ENCODE data around the gene VSIG10L2.

VSIG10L2 gene

DNA sequence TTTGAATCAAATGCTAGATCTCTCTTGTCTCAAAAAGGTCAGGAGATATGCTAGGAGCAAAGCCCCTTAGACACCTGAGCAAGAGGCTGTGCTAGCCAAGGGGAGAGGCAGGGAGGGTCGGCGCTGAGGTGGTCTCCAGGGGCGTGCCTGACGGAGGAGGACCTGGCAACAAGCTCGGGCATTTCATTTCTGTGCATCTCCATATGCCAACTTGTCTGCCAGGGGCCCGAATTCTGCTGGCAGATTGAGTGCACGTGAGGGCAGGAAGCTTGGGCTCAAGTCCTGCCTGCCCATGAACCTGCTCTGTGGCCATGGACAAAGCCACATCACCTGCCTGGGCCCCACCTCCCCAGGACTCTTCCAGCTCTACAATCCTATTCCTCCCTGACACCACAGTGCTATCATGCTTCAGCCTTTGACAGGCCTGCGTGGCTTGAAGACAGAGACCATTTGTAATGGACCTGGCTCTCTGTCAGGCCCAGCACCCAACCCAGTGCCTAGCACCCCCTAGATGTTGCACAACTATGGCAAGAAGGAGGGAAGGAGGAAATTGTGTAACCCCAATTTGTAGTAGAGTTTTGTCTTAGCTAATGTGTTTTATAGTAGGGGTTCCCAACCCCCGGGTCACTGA, 16.3 kb upstream of the VSIG10L2 start:
- no peak for DNase-seq (ENCODE audit: low read depth)

DNA sequence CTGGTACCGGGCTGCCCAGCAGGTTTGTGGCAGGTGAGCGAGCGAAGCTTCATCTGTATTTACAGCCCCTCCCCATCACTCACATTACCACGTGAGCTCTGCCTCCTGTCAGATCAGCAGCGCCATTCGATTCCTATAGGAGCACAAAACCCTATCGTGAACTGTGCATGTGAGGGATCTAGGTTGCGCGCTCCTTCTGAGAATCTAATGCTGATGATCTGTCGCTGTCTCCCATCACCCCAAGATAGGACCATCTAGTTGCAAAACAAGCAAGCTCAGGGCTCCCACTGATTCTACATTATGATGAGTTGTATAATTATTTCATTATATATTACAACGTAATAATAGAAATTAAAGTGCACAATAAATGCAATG, 15.8 kb upstream of the VSIG10L2 start:
- DNase-seq (ENCODE audit: low read depth) = no peak

GRCh38 chr11:125931116-125931515, 14.7 kb upstream of the VSIG10L2 start:
- no peak for DNase-seq (ENCODE audit: low read depth)

DNA sequence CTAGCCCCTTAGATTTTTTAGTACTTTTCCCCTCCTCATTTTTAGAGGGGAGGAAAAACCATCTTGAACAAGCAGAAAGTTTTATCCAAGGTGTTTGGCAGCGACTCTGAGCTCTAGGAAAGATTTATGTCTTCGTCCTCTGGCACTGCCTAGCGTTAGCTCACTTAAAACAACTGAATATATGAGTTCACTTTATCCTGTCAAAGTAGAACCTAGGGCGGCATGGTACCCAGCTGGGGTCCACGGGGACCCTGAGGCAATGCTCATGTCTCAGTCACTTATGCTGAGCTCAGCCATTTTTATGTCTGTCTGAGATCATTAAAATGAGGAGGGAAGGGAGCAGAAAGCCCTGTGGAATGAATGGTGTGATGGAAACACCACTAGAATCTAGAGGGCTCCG, 14.2 kb upstream of the VSIG10L2 start:
- DNase-seq (ENCODE audit: low read depth) = no peak

GRCh38 chr11:125932301-125932700, 13.5 kb upstream of the VSIG10L2 start:
- no peak for DNase-seq (ENCODE audit: low read depth)

- no peak for DNase-seq (ENCODE audit: low read depth)
Observed at GRCh38 chr11:125933030-125933813, 12.6 kb upstream of the VSIG10L2 start.

DNA sequence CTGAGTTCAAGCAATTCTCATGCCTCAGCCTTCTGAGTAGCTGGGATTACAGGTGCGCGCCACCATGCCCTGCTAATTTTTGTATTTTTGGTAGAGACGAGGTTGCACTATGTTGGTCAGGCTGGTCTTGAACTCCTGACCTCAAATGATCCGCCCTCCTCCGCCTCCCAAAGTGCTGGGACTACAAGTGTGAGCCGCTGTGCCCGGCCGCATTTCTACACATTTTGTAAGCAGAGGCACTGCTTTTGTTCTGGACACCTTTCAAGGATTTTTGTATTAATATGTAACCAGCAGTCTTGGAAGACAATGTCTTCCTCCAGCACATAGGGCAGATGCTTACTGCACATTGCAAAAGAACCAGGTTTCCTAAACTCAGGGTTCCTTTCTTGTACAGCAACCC, 11.4 kb upstream of the VSIG10L2 start:
- no peak for DNase-seq (ENCODE audit: low read depth)

DNA sequence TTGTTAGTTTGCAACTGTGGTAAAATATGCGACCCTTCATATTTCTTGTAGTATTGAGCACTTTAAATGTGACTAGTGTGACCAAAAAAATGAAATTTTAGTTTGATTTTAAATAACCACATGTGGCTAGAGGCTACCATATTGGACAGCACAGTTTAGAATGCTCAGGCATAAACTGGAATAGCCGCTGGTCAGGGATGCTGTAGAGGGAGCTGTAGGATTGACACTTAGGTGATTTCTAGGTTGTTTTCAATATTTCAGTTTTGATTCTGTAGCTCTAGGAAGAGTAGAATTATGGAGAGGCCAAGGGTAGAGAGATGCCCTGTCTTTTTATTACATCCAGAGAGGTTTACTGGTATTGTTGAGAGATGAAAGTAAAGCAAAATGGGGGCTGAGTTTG, 10.8 kb upstream of the VSIG10L2 start:
- DNase-seq (ENCODE audit: low read depth) = no peak

GRCh38 chr11:125935618-125936199, 10.1 kb upstream of the VSIG10L2 start:
- no peak for DNase-seq (ENCODE audit: low read depth)

- no peak for DNase-seq (ENCODE audit: low read depth)
Observed at GRCh38 chr11:125938418-125938817, 7.4 kb upstream of the VSIG10L2 start.

DNA sequence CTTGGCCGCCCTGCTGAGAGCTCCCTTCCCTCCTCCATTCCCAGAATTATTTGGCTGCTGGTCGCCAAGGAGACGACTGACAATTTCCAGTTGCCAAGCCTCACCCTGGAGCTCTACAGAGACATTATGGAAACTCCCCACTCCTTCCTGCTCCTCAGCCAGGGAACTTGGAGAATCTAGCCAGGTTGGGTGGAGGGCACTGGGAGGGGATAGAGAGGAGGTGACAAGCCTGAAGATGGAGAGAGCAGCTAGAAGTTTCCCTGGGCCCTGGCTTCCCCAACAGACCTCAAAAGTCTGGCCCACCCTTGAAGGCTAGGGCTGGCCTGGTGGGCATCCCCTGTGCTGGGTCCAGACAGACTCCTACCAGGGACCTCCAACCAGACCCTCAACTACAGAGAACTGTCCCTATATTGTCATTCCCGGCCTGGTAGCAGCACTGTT, 6.7 kb upstream of the VSIG10L2 start:
- DNase-seq (ENCODE audit: low read depth) = no peak

GRCh38 chr11:125940145-125940544, 5.7 kb upstream of the VSIG10L2 start:
- DNase-seq (ENCODE audit: low read depth) = no peak

- DNase-seq (ENCODE audit: low read depth) = no peak
Observed at GRCh38 chr11:125941267-125941618, 4.6 kb upstream of the VSIG10L2 start.

GRCh38 chr11:125941619-125942611, 3.9 kb upstream of the VSIG10L2 start:
- no peak for DNase-seq (ENCODE audit: low read depth)

DNA sequence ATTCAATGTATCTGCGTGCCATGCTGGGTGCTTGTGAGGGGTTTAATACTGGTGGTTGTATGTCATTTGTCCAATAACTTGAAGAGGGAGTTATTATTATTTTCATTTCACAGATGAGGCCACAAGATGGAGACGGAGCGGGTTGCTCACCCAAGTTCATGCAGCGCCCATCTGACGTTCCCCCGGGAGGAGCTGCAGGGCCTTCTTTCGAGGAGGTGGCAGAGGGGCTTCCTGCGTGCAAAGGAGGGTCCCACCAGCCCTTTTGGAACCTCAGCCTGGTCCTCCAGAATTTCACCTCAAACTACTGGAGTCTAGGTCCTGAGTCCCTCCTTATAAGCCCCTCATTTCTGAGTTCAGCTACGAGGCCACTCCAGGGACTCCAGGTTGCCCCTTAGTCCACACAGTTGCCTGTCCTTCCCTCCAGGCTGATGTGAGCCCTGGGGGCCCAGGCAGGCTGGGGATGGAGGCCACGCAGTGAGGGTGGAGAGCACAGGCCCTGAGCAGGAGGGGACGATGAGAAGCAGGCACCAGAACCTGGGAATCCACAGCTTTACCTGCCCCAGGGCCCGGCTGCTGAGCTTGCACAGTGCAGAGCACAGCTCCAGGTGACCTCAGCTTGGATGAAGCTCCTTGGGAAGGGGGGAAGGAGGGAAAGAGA, 2.9 kb upstream of the VSIG10L2 start:
- no peak for DNase-seq (ENCODE audit: low read depth)

DNA sequence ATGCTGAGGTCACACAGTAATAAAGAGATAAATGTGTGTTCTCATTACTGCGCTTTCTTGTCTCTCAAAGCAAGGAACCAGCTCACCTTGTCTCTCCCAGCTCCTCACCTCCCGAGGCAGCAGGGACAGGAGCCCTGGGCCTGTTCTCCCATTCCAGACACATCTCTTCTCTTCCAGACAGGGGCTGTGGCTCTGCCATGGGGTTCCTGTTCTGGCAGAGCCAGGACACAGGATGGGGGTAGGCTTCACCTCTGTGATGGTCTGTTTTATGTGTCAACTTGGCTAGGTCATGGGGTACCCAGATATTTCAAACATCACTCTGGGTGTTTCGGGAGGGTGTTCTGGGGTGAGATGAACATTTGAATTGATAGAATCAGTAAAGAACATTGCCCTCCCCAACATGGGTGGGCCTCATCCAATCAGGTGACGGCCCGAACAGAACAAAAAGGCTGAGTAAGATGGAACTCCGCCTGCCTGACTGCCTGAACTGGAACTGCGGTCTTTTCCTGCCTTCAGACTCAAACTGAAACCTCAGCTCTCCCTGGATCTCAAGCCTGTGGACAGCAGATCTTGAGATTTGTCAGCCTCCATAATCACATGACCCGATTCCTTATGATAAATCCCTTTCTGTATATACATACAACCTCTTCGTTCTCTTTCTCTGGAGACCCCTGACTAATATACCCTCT, 2.0 kb upstream of the VSIG10L2 start:
- DNase-seq (ENCODE audit: low read depth) = no peak

GRCh38 chr11:125944350-125945010, 1.4 kb upstream of the VSIG10L2 start:
- no peak for DNase-seq (ENCODE audit: low read depth)

GRCh38 chr11:125945011-125945796, 640 bp upstream of the VSIG10L2 start:
- no peak for DNase-seq (ENCODE audit: low read depth)

- no peak for DNase-seq (ENCODE audit: low read depth)
Observed at GRCh38 chr11:125946712-125947418, 1.0 kb downstream of the VSIG10L2 start.
